Uterus (tissue), 4 donors: ENCODE measurements around the gene RBFOX2. TPM values are rescaled to one million over a fixed set of nuclear protein-coding genes. Genes with fewer than 3 reads are reported as not detected.

Source experiments
- DNase-seq, 2 donors: peaks; one replicate each; pipeline ENCODE4 v3.0.0-alpha.2; 2019 to 2020
- H3K27ac ChIP-seq, 2 donors: fragments of 200-600 bp; sonication (generic); 1 replicate in 1 of 2; 2 replicates in 1 of 2; pipeline ENCODE4 v1.5.1; 2016 to 2018
- H3K27me3 ChIP-seq, 2 donors: fragments of 200-600 bp; sonication (generic); one replicate each; pipeline ENCODE4 v1.5.1; 2018 to 2019; ENCODE audit warnings: control low read depth in 1 of 2
- H3K36me3 ChIP-seq, 2 donors: fragments of 200-600 bp; sonication (generic); one replicate each; pipeline ENCODE4 v1.5.1; 2019; ENCODE audit warnings: control low read depth in 1 of 2
- H3K4me1 ChIP-seq, 2 donors: fragments of 200-600 bp; sonication (generic); one replicate each; pipeline ENCODE4 v1.5.1; 2018 to 2019; ENCODE audit warnings: control low read depth in 1 of 2
- H3K4me3 ChIP-seq, 2 donors: fragments of 200-600 bp; sonication (generic); 1 replicate in 1 of 2; 2 replicates in 1 of 2; pipeline ENCODE4 v1.5.1; 2018 to 2019; ENCODE audit warnings: mild to moderate bottlenecking in 1 of 2
- H3K9me3 ChIP-seq, 2 donors: fragments of 200-600 bp; sonication (generic); one replicate each; pipeline ENCODE4 v1.5.1; 2019; ENCODE audit warnings: control low read depth in 1 of 2
- POLR2A ChIP-seq, 2 donors: fragments of 450-650 bp; IDR thresholded peaks; one replicate each; pipeline ENCODE4 v1.6.1; 2016; ENCODE audit warnings: antibody characterized with exemption in 2 of 2, mild to moderate bottlenecking in 1 of 2, moderate library complexity in 1 of 2
- intact Hi-C: fragments of 100-400 bp; cut with DNase I; formaldehyde crosslinking; loops from one replicate; pipeline ENCODE4 v1.15.1; 2023; ENCODE audit warnings: low total_unique reads
- total RNA-seq, 4 donors: library from RNA; depleted of rRNA in 3 of 4; stranded (reverse); fragments of >200 nt in 3 of 4; gene quantifications; one replicate each; pipeline versions ENCODE4 v1.1.0 to v1.2.4, GENCODE V29; 2014 to 2023
- TF ChIP-seq, protein P1 (sequence below), 4 experiments: fragments of 200-600 bp in 2 of 4; fragments of 450-650 bp in 2 of 4; sonication (generic) in 2 of 4; IDR thresholded peaks; one replicate each; pipeline ENCODE4 v1.5.1; 2016 to 2019; ENCODE audit warnings: antibody characterized with exemption in 4 of 4, mild to moderate bottlenecking in 2 of 4, moderate library complexity in 1 of 4
- donor health status: DM: yes; HTN: yes; CAD: no.

The RBFOX2 gene
- total RNA-seq, 4 donors from 2014 or later = 81.0 to 311 (median 147) TPM

- TF ChIP-seq, protein P1, sequence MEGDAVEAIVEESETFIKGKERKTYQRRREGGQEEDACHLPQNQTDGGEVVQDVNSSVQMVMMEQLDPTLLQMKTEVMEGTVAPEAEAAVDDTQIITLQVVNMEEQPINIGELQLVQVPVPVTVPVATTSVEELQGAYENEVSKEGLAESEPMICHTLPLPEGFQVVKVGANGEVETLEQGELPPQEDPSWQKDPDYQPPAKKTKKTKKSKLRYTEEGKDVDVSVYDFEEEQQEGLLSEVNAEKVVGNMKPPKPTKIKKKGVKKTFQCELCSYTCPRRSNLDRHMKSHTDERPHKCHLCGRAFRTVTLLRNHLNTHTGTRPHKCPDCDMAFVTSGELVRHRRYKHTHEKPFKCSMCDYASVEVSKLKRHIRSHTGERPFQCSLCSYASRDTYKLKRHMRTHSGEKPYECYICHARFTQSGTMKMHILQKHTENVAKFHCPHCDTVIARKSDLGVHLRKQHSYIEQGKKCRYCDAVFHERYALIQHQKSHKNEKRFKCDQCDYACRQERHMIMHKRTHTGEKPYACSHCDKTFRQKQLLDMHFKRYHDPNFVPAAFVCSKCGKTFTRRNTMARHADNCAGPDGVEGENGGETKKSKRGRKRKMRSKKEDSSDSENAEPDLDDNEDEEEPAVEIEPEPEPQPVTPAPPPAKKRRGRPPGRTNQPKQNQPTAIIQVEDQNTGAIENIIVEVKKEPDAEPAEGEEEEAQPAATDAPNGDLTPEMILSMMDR (IDR thresholded peaks at IDR 0.05) = no peak
- no peak for TF ChIP-seq POLR2A (IDR thresholded peaks at IDR 0.05)
- no peaks in the 10 kb centered on the region for H3K9me3 ChIP-seq
- intact Hi-C loops = no loop called here
- no peak overlapping the region for H3K4me3 ChIP-seq
- H3K27me3 ChIP-seq = no peaks in the 10 kb centered on the region
- no peak overlapping the region for H3K27ac ChIP-seq
- no peaks in the 10 kb centered on the region for H3K36me3 ChIP-seq
- no peak for DNase-seq
- H3K4me1 ChIP-seq = peaks cover 0 to 7% of the 10 kb centered on the region in 2 donors
These were observed 244.5 kb downstream of the RBFOX2 start for GRCh38 chr22:35783943-35784614.

GRCh38 chr22:35782504-35782903 lies 246.1 kb downstream of the RBFOX2 start:
- Histone ChIP-seq H3K27ac (peak overlapping the region in 1 of 2 donors; percentile 40), H3K4me1 (peaks cover 0 to 15% of the 10 kb centered on the region in 2 donors)

GRCh38 chr22:35781898-35782297 lies 246.7 kb downstream of the RBFOX2 start:
- H3K4me1 ChIP-seq = peaks cover 0 to 16% of the 10 kb centered on the region in 2 donors
- no peak for DNase-seq
- no peaks in the 10 kb centered on the region for H3K9me3 ChIP-seq
- no peaks in the 10 kb centered on the region for H3K27me3 ChIP-seq
- peak overlapping the region in 1 of 2 donors; percentile 40 for H3K27ac ChIP-seq
- H3K36me3 ChIP-seq = no peaks in the 10 kb centered on the region
- no peak for TF ChIP-seq POLR2A (IDR thresholded peaks at IDR 0.05)
- TF ChIP-seq, protein P1 (IDR thresholded peaks at IDR 0.05) = no peak
- no peak overlapping the region for H3K4me3 ChIP-seq
- intact Hi-C loops = no loop called here

More at GRCh38 chr22:35782504-35782903, 246.1 kb downstream of the RBFOX2 start:
- intact Hi-C loops = no loop called here
- Histone ChIP-seq H3K4me3 (no peak overlapping the region), H3K9me3 (no peaks in the 10 kb centered on the region), H3K27me3 (no peaks in the 10 kb centered on the region), H3K36me3 (no peaks in the 10 kb centered on the region)
- no peak for DNase-seq
- no peak for TF ChIP-seq POLR2A (IDR thresholded peaks at IDR 0.05)
- TF ChIP-seq, protein P1 (IDR thresholded peaks at IDR 0.05) = no peak

DNA sequence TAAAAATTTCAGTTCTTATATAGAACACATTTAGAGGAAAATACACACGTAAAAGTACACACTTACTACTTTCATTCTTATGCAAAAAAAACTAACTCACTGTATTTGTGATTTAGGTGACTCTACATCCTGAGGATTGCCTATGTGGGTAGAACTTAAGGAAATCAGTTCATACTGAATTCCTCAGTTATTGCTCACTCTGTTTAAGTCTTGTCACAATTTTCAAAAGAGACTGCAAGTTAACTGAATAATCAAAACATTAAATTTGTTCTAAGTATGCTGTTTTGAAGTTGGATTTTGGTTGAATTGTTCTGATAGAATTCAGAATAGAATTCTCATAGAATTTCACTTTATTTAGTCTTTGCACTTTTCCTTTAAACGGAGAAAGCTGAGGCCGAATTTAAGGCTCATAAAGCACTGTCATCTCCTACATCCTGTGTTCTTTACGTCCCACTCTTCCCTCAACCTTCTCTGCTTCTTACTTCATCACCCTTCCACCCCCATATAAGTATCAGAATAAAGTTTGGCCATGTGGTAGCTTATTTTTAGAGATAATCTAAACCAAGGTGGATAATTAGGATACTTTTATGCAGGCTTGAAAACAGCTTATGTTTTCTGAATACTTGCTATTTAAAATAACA lies 251.2 kb downstream of the RBFOX2 start:
- no peak for DNase-seq
- Histone ChIP-seq H3K9me3 (no peaks in the 10 kb centered on the region), H3K36me3 (no peaks in the 10 kb centered on the region), H3K4me3 (no peak overlapping the region), H3K27ac (peak overlapping the region in 1 of 2 donors; percentile 42), H3K27me3 (no peaks in the 10 kb centered on the region), H3K4me1 (peaks cover 0 to 20% of the 10 kb centered on the region in 2 donors)
- intact Hi-C loops = no loop called here
- TF ChIP-seq, protein P1 (IDR thresholded peaks at IDR 0.05) = no peak
- no peak for TF ChIP-seq POLR2A (IDR thresholded peaks at IDR 0.05)

- Histone ChIP-seq H3K4me1 (peaks cover 0 to 20% of the 10 kb centered on the region in 2 donors), H3K27ac (peak overlapping the region in 1 of 2 donors; percentile 28)
- intact Hi-C loops = no loop called here
These were observed 253.3 kb downstream of the RBFOX2 start for GRCh38 chr22:35775339-35775738.

More at GRCh38 chr22:35775339-35775738, 253.3 kb downstream of the RBFOX2 start:
- no peak for DNase-seq
- no peaks in the 10 kb centered on the region for H3K9me3 ChIP-seq
- H3K36me3 ChIP-seq = no peaks in the 10 kb centered on the region
- TF ChIP-seq POLR2A (IDR thresholded peaks at IDR 0.05) = no peak
- TF ChIP-seq, protein P1 (IDR thresholded peaks at IDR 0.05) = no peak
- H3K27me3 ChIP-seq = no peaks in the 10 kb centered on the region
- no peak overlapping the region for H3K4me3 ChIP-seq
